GM12878 (cell line): ENCODE measurements around the gene NELFE.
"Not testable (repeated sequence)": the region's sequence is repeated elsewhere in the genome, so short reads cannot be mapped to it uniquely, and the experiment has no call there.

Experiments
- CTCF ChIP-seq, 3 experiments: IDR thresholded peaks in 2 of 3; conservative IDR thresholded peaks in 1 of 3; 2 replicates each; pipeline ENCODE4 v1.5.1; 2011; ENCODE audit warnings: low read depth in 3 of 3, low read length in 3 of 3, mild to moderate bottlenecking in 3 of 3, control low read depth in 2 of 3, moderate library complexity in 2 of 3, inconsistent platforms in 1 of 3, mixed read lengths in 1 of 3; ENCODE audit not compliant: control insufficient read depth in 2 of 3, insufficient read depth in 1 of 3; ENCODE audit errors: extremely low read depth in 1 of 3
- PBX3 ChIP-seq: IDR thresholded peaks from 2 replicates; pipeline ENCODE4 v1.6.1; 2011; ENCODE audit warnings: mild to moderate bottlenecking, low read depth, low read length, moderate library complexity; ENCODE audit not compliant: insufficient replicate concordance
- RFX5 ChIP-seq: IDR thresholded peaks from 2 replicates; pipeline ENCODE4 v1.6.1; 2011; ENCODE audit warnings: low read depth, low read length, improper control_type of control experiment
- ZBTB11 ChIP-seq: fragments of 450-650 bp; formaldehyde crosslinking; IDR thresholded peaks from 2 replicates; pipeline ENCODE4 v1.5.0; 2022; ENCODE audit warnings: mild to moderate bottlenecking, missing genetic modification characterization

GRCh38 chr6:31996385-31996784, 37.6 kb upstream of the NELFE start:
- not testable (repeated sequence) for TF ChIP-seq RFX5; CTCF (IDR thresholded peaks at IDR 0.05 in 2 of 3, conservative IDR thresholded peaks at IDR 0.05 in 1 of 3; ENCODE audit: control insufficient read depth in 2 of 3, extremely low read depth in 1 of 3, insufficient read depth in 1 of 3, low read depth in 3 of 3, low read length in 3 of 3); PBX3; ZBTB11
